HG03460 (cell line): ENCODE measurements around the gene SOS1.
"Not testable (repeated sequence)": the region's sequence is repeated elsewhere in the genome, so short reads cannot be mapped to it uniquely, and the experiment has no call there.

Experiments
- ATAC-seq: cut with Tn5 transposase; IDR thresholded peaks from one replicate; pipeline ENCODE4 v1.9.1; 2021; ENCODE audit not compliant: unreplicated experiment

SOS1 gene

DNA sequence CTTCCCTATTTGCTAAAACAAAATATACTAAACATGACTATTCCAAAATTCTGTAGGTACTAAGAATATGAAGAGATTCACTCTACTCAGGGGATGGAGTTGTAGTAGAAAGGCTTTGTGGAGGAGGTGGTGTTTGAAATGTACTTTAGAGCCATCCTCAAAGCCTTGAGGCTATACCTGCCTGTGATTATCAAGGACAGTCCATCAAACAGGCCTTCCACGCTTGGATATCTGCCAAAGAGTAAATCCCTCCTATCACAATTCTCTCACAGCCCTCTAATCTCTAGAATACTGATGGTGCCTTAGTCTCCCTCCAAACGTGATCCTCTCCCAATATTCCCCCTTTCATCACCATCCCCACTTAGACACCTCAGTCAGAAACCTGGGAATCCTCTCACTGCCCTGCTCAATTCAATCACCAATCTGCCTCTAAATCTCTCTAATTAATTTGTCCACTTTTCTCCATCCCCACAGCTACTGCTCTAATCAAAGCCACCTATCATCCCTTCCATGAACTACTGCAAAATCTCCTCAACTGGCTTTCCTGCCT, 13.1 kb downstream of the SOS1 start:
- ATAC-seq: no peak

DNA sequence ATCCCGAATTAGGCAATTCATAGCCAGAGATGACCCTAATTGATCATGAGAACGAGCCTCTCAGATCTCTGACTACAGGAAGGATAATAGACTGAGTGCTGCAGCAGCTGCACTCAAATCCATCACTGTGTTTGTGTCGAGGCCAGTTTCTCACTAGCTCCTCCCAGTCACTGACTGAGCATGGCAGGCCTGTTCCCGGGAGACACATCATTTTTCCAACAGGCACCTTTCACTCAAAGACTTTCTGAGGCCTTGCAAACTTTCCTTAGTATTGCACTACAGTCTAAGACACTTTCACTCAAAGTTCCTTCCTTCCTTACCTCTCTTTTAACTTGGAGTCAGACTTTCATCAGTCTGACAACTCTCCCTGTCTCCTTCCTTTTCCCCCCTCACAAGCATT, 13.7 kb downstream of the SOS1 start:
- no peak for ATAC-seq

GRCh38 chr2:39099870-39100728, 20.8 kb downstream of the SOS1 start:
- ATAC-seq: peak; percentile 74

GRCh38 chr2:39099310-39099869, 21.5 kb downstream of the SOS1 start:
- no peak for ATAC-seq

DNA sequence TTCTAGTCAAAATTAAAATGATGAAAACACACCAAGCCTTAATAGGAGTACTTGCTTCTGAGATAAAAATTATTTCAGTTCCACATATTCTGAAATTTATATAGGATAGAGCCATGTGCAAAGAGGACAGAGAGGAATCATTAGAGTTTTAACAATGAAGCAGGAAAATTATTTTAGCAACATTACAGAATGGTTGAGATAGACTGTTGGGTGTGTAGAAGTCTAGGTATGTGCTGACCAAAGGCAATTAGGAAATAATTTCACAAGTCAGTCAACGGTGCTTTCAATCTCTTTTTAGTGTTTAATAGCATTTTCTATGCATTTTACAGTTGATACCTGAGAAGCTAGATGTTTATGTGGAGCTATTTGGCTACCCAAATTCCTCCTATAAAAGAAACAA, 25.2 kb downstream of the SOS1 start:
- ATAC-seq: no peak

DNA sequence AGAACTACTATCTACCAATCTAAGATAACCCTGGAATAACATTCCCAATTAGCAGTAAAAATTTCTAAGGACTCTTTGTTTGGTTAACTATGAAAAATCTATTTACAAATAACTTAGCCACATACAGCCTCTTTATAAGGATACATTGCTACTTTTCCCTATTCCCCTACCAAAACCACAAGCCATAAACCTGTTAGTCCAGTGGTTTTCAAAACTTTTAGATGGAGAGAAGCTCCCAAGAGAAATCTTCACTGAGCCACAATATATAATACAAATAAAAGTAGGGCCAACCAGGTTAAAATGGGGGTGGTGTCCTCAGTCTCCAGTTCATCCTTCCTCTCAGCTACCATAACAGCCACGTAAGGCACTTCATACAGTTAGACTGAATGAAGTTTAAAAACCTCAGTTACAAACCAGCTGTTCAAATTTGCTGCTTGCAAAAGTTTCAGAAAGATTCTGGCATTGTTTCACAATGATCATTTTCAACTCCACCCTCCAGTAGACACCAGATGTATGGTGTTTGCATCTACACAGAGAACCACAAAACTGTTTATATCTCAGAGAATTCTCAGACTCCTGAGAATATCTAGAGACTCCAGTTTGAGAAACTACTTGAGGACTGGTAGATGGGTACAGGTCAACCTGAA, 26.0 kb downstream of the SOS1 start:
- ATAC-seq: peak; percentile 82

DNA sequence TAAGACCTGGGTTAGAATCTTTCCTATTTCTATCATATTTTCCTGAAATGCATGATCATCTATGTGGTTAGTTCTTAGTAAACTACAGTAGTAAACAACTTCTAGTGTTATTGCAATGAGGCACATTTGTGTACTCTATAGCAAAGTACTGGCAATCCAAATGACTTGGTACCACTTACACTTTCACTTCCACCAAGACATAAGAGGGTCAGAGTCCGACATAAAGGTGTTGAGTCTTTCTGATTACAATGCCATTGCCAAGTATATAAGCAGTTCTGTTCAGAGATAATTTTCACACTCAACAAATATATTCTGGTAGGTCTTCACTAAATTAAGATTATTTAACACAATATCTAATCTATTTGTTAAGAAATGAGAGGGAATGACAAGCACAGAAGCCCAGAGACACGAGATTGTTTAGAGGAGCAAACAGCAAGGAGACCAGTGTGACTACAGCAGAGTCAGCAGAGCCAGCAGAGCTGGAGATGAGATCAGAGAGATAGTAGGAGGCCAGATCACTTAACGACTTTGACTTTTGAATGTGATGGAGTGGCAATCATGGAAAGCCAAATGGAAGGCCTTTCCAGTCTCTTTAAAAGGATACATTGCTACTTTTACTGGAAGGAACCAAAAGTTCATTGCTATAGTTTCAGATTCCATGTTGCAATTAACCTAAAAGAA, 27.5 kb downstream of the SOS1 start:
- no peak for ATAC-seq

DNA sequence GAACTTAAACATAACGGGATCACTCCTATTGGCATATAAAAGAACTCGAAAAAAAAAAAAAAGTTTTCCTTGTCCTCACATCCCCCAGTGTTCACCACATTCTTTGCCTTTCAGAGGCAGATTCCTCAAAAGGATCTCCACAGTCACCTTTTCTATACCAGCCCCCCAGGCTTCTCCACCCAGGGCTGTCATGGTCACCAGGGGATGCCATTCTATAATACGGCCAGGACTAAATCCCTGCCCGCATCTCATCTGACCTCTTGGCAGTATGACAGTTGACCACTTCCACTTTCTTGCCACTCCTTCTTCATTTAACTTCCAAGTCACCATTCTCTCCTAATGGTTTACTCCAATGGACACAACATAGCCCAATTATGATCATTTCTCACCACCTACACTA, 29.3 kb downstream of the SOS1 start:
- no peak for ATAC-seq

DNA sequence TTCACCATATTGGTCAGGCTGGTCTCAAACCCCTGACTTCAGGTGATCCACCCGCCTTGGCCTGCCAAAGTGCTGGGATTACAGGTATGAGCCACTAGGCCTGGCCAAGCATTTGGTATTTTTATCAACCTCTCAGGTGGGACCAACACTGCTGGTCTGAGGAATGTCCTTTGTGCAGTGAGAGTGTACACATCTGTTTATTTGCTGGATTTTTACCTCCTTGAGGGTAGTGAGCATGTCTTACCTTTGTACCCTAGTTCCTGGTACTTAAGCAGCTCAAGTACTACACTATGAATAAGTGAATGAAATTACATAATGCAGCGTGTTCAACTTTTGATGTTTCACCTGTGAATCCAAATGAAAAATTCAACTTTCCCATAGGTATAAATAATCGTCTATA, 29.8 kb downstream of the SOS1 start:
- ATAC-seq: no peak

GRCh38 chr2:39080152-39080551, 40.7 kb downstream of the SOS1 start:
- ATAC-seq: no peak

- no peak for ATAC-seq
Observed at GRCh38 chr2:39069890-39070465, 50.9 kb downstream of the SOS1 start.

GRCh38 chr2:39069136-39069515, 51.7 kb downstream of the SOS1 start:
- ATAC-seq: no peak

DNA sequence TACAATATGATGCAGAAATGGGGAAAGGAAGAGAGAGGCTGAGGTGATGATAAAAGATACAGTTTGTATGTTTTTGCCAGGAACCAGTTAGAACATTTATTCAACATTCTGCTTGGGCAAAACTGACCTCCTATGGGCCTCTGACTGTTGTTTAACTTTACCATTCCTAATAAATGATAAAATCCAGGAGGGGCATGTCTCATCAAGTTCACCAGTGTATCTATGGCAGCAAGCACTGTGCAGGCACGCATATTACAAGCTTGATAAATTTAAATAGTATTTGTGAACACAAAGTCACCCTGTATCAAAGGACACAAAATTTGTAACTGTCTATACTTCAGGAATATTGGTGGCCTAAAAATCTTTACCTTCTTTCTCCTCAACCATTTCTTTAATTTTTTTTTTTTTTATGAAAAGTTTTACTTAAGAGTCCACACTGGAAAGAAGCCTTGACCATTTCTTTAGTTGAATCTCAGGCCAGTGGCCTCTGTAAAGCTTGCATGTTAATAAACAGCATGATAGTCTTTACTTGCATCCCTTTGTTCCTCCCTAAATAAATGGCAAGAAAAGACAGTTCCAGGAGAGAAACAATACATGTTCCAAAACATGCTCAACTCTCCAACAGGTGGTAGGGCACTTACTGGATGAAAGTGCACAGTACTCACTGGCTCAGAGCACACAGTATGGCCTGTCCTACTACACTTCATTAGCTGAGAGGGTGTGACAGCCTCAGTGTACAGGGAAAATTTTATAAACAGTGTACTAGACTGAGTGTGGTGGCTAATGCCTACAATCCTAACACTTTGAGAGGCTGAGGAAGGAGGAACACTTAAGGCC, 52.3 kb downstream of the SOS1 start:
- no peak for ATAC-seq

DNA sequence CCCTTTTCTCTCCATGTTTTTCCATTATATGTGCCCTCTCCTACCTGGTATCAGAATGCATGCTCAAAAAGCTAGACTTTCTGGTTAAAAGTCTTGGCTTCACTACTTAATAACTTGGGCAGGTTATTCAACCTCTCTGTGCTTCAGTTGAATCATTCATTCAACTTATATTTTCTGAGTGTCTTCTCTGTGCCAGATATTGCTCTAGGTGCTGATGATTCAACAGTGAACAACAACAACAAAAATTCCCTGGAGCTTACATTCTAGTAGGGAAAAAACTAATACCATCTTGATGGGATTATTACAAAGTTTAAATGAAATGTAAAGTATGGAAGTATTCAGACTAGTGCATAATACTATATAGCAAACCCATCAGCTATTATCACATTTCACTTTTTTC, 55.2 kb downstream of the SOS1 start:
- ATAC-seq: no peak

GRCh38 chr2:39062320-39062719, 58.5 kb downstream of the SOS1 start:
- no peak for ATAC-seq

GRCh38 chr2:39061280-39061679, 59.6 kb downstream of the SOS1 start:
- no peak for ATAC-seq

GRCh38 chr2:39059366-39059952, 61.4 kb downstream of the SOS1 start:
- ATAC-seq: no peak

GRCh38 chr2:39058101-39058500, 62.8 kb downstream of the SOS1 start:
- ATAC-seq: no peak

DNA sequence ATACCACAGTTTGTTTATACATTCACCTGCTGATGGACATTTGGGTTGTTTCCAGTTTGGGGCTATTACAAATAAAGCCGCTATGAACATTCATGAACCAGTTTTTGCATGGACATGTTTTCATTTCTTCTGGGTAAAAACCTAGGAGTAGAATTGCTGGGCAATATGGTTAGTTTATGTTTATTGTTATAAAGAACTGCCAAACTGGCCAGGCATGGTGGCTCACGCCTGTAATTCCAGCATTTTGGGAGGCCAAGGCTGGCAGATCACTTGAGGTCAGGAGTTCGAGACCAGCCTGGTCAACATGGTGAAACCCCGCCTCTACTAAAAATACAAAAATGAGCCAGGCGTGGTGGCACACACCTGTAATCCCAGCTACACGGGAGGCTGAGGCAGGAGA, 68.2 kb downstream of the SOS1 start:
- ATAC-seq: not testable (repeated sequence)

GRCh38 chr2:39050109-39050508, 70.7 kb downstream of the SOS1 start:
- no peak for ATAC-seq
